Duodenal mucosa (tissue), 2 donors: ENCODE data around the gene SYNDIG1.
A peak's percentile ranks its signal among the peaks of the same experiment; 100 is the strongest.

ENCODE experiments used
- H3K27ac ChIP-seq: one replicate; pipeline ENCODE4 v1.7.0; 2013; ENCODE audit warnings: low read depth, low read length
- H3K27me3 ChIP-seq, 2 donors: one replicate each; pipeline ENCODE4 v1.7.0; 2013; ENCODE audit warnings: low read length in 2 of 2, control low read depth in 1 of 2; ENCODE audit not compliant: insufficient read depth in 2 of 2, control insufficient read depth in 1 of 2
- H3K36me3 ChIP-seq, 2 donors: one replicate each; pipeline ENCODE4 v1.7.0; 2013; ENCODE audit warnings: low read length in 2 of 2, control low read depth in 1 of 2; ENCODE audit not compliant: insufficient read depth in 2 of 2, control insufficient read depth in 1 of 2
- H3K4me1 ChIP-seq, 2 donors: one replicate each; pipeline ENCODE4 v1.7.0; 2013; ENCODE audit warnings: low read length in 2 of 2, control low read depth in 1 of 2; ENCODE audit not compliant: insufficient read depth in 2 of 2, control insufficient read depth in 1 of 2
- H3K4me3 ChIP-seq, 2 donors: one replicate each; pipeline ENCODE4 v1.7.0; 2013; ENCODE audit warnings: low read length in 2 of 2, low read depth in 1 of 2
- H3K9ac ChIP-seq, 2 donors: one replicate each; pipeline ENCODE4 v1.7.0; 2013; ENCODE audit warnings: low read length in 2 of 2, low read depth in 1 of 2
- H3K9me3 ChIP-seq, 2 donors: one replicate each; pipeline ENCODE4 v1.7.0; 2013; ENCODE audit warnings: low read length in 2 of 2, control low read depth in 1 of 2; ENCODE audit not compliant: control insufficient read depth in 1 of 2

Gene SYNDIG1

DNA sequence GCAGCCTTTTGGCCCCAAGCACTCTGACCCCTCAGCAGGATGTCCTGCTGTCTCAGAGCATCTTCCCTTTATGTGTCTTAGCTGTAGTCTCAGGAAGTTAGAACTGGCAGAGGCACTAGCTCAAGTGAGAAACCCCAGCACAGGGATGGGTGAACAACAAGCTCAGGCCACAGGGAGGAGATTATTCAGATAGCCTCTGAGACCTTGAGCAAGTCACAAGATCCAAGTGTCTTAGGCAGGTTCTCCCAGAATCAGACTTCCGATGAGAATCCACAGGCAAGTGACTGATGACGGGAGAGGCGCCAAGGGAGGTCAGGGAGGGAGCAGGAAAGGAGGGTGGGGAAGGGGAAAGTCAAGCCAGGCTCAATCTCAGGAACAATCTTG lies 13.0 kb upstream of the SYNDIG1 start:
- Histone ChIP-seq H3K27me3 (no peaks in the 10 kb centered on the region), H3K4me1 (no peaks in the 10 kb centered on the region), H3K9me3 (no peaks in the 10 kb centered on the region), H3K27ac (no peak overlapping the region), H3K4me3 (no peak overlapping the region), H3K36me3 (no peaks in the 10 kb centered on the region), H3K9ac (no peak overlapping the region)

DNA sequence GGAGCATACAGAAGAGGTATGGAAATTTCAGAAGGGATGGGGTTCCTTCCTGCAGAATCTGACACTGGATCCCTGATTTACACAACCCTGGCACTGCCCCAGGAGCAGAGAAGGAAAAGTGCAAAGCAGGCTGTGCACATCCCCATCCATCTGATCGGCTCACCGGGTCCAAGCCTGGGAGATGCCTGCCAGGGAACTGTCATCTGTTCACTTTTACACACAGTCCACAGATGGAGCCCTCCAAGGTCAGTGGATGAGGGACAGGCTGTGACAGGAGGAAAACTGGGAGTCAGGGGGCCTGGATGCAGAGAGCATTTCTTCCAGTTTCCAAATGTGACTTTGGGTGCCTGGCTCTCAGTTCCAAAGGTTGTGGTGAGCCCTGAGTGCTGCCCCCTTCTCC lies 11.0 kb upstream of the SYNDIG1 start:
- Histone ChIP-seq H3K9ac (no peak overlapping the region), H3K27ac (no peak overlapping the region), H3K9me3 (no peaks in the 10 kb centered on the region), H3K4me1 (no peaks in the 10 kb centered on the region), H3K27me3 (no peaks in the 10 kb centered on the region), H3K36me3 (no peaks in the 10 kb centered on the region), H3K4me3 (no peak overlapping the region)

DNA sequence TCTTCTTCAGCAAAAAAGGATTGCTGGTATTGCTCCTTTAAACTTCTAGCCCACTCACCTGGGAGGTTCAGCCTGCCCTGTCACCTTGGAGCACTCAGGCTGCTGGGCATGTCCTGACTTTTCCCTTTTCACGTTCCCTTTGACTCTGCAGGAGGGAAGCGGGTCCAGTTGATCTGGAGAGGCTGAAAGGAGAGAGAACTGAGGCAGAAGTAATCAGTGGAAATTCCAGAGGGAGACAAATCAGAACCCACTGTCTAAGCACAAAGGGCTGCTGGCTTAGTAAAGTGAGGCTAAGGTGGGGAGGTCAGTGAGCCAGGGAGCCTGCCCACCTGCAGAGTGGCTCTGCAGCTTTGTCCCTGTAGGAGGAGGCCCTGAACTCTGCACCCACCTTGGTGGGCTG lies 9.7 kb upstream of the SYNDIG1 start:
- Histone ChIP-seq H3K27me3 (peaks cover 0 to 3% of the 10 kb centered on the region in 2 donors), H3K4me1 (no peaks in the 10 kb centered on the region), H3K27ac (no peak overlapping the region), H3K36me3 (no peaks in the 10 kb centered on the region), H3K9ac (no peak overlapping the region), H3K9me3 (no peaks in the 10 kb centered on the region), H3K4me3 (no peak overlapping the region)

DNA sequence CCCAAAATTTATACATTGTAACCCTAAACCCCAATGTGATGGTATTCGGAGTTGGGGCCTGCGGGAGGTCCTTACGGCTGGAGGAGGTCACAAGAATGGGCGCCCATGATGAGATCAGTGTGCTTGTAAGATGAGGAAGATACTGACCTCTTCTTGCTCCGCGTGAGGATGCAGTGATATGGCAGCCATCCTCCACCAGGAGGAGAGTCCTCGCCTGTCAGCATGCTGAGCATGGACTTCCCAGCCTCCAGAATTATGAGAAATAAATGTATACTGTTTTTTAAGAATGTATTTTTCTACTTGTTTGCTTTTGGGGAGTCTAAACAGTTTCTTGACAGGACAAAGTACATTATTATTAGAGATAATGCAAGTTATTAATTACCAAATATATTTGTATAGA lies 8.7 kb upstream of the SYNDIG1 start:
- no peaks in the 10 kb centered on the region for H3K9me3 ChIP-seq
- no peaks in the 10 kb centered on the region for H3K4me1 ChIP-seq
- H3K27me3 ChIP-seq = peaks cover 0 to 3% of the 10 kb centered on the region in 2 donors

DNA sequence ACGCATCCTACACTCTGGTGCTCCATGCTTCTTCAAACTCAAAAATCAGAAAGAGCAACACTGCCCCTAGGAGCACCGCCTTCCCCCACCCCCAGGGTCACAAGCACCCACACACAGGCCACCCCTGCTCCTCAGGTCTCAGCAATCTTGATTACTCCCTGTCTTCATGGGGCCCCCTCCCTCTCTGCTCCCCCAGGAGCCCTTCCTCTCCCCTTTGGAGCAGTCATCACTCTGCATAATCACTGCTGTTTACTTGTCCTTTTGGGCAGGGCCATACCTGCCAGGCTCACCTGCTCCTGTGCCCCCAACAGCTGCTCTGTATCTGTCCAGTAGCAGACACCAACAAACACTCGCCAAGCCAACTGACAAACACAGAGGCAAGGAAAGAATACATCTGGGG lies 7.6 kb upstream of the SYNDIG1 start:
- Histone ChIP-seq H3K36me3 (no peaks in the 10 kb centered on the region), H3K27ac (no peak overlapping the region), H3K27me3 (peaks cover 0 to 3% of the 10 kb centered on the region in 2 donors), H3K4me1 (no peaks in the 10 kb centered on the region), H3K9me3 (no peaks in the 10 kb centered on the region), H3K4me3 (no peak overlapping the region), H3K9ac (no peak overlapping the region)

More for the DNA sequence above, 8.7 kb upstream of the SYNDIG1 start:
- no peaks in the 10 kb centered on the region for H3K36me3 ChIP-seq
- H3K9ac ChIP-seq = no peak overlapping the region
- H3K4me3 ChIP-seq = no peak overlapping the region
- H3K27ac ChIP-seq = no peak overlapping the region

DNA sequence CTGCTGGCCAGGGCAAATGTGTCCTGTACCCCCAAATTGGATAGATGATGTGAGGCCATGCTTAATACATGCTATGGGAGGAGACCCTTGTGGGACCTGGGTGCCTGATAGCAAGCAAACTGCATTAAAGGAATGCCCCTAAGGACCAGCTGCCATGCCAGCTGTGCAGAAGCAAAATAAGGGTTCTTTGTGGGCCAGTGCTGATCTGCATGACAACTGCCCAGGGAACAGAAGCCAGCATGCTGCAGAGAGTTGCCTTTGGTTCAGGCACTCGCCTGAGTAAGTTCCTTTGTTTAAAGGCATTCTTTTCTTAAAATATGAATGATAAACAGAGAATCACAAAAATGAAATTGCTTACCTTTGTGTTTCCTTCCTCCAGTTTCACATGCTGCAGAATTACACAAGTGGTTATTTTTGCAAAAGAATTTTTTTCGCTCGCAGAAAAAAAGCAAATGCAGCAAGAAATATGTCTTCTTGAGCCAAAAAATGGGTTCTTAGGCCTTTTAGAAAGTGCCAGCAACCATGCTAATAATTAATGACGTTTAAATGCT lies 6.9 kb upstream of the SYNDIG1 start:
- H3K4me3 ChIP-seq = no peak overlapping the region
- H3K27me3 ChIP-seq = peaks cover 0 to 3% of the 10 kb centered on the region in 2 donors
- no peak overlapping the region for H3K27ac ChIP-seq
- H3K9ac ChIP-seq = no peak overlapping the region
- H3K36me3 ChIP-seq = no peaks in the 10 kb centered on the region
- no peaks in the 10 kb centered on the region for H3K9me3 ChIP-seq
- no peaks in the 10 kb centered on the region for H3K4me1 ChIP-seq

DNA sequence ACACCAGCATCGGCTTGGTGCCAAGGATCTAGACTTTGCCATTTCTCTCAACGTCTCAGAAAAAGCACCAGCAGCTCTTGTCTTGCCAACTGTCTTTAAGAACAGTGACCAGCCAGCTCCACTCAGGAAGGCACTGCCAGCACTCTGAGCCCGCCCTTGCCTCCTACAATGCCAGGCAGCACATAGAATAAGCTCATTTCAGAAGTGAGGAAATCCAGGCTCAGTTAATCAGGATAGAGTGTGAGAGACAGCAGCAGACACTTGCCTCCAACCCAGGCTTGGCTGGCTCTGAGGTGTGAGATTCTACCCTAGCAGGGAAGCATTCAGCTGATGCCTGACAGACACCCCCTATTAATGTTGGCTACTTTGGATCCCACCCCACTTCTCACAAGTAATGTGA lies 4.3 kb upstream of the SYNDIG1 start:
- Histone ChIP-seq H3K9ac (no peak overlapping the region), H3K4me3 (no peak overlapping the region), H3K27ac (no peak overlapping the region), H3K9me3 (no peaks in the 10 kb centered on the region), H3K36me3 (no peaks in the 10 kb centered on the region), H3K27me3 (peaks cover 7 to 18% of the 10 kb centered on the region in 2 donors), H3K4me1 (no peaks in the 10 kb centered on the region)

DNA sequence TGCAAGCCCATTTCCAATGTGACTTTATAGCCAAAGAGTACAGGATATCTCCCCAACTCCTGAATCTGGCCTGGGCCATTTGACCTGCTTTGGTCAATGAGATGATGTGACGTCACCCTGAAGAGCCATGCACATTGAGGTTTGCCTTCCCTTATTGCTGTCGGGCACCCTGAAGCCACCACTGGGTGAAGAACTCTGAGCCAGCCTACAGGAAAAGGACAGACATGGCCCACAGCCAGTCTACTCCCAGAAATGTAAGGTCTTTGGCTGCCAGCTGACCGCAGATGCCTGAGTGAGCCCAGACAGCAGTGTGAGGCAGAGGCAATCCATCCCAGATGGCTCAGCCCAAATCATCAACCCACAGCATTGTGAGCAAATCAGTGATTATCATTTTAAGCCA lies 3.7 kb upstream of the SYNDIG1 start:
- no peak overlapping the region for H3K9ac ChIP-seq
- H3K27me3 ChIP-seq = peaks cover 12 to 24% of the 10 kb centered on the region in 2 donors
- no peaks in the 10 kb centered on the region for H3K36me3 ChIP-seq
- no peaks in the 10 kb centered on the region for H3K9me3 ChIP-seq
- H3K4me1 ChIP-seq = no peaks in the 10 kb centered on the region
- H3K4me3 ChIP-seq = no peak overlapping the region
- no peak overlapping the region for H3K27ac ChIP-seq

DNA sequence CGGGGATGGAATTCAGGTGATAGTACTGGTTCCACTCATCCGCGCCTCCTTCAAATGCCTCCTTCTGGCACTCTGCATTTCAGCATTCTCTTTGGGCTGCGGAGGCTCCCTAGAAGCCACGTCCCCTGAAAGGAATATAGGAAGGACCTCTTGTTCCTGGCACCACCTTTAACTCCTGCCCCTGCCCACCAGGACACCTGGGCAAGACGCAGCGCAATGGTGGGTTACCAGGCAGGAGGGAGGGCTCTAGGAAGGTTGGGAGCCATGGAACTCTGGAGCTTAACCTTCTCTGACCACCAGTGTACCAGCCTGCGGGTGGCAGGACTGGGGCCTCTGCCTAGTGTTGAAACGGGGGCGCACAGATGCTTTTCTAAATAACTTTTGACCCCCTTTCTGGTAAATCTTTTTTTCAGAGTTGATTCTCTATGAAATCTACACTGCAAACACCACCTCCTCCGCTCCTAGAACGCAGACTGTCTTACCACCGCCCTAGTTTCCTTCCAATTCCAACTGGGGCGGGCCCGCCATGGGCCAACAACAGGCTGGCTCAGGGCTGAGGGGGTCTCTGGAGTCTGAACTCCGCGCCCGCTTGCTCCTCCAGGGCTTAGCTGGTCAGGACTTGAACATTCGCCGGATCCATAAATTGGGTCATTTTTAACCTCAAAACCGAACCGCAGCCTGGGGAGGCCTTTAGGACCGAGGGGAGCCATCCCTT lies 871 bp upstream of the SYNDIG1 start:
- no peaks in the 10 kb centered on the region for H3K36me3 ChIP-seq
- no peak overlapping the region for H3K4me3 ChIP-seq
- H3K27ac ChIP-seq = no peak overlapping the region
- H3K9me3 ChIP-seq = no peaks in the 10 kb centered on the region
- H3K9ac ChIP-seq = no peak overlapping the region
- H3K27me3 ChIP-seq = peaks cover 15 to 33% of the 10 kb centered on the region in 2 donors
- no peaks in the 10 kb centered on the region for H3K4me1 ChIP-seq

DNA sequence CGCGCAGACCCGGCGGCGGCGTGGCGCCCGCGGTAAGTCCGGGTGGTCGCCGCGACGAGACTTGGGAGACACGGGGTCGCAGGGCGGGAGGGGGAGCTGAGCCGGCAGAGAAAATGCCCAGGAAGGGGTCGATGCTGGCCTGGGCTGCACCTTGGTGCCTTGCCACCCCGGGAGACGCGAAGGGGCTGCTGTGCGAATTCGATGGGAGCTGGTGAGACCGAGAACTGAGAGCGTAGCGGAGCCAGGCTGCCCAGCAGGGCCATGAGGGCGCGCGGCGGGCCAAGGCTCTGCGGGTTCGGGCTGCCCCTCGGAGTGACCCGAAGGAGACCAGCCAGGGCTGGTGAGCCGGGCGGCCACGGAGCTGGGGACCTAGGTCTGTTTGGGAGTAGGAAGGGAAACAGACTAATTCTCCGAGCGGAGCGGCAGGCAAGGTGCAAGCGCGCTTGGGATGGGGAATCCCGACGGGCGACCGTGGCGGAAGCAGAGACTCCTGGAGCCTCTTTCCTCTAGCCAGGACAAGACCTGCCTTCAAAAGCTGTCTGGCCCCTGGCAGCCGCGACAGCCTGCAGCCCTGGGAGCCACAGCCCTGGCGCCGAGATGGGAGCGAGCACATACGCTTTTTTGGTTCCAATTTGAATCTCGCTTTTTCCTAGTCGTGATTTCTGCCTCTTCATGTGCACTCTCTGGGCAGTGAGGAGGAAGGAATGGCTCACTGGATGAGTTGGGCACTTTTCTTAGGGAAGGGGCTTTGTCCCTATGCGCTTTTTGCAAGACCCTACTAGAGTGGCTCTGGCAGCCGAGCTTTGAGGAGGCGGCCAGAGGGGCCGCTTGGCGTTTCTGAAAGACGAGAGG lies 691 bp downstream of the SYNDIG1 start:
- H3K9ac ChIP-seq = no peak overlapping the region
- H3K36me3 ChIP-seq = no peaks in the 10 kb centered on the region
- H3K4me3 ChIP-seq = peak overlapping the region; percentile 33 to 51
- no peaks in the 10 kb centered on the region for H3K9me3 ChIP-seq
- no peaks in the 10 kb centered on the region for H3K4me1 ChIP-seq
- no peak overlapping the region for H3K27ac ChIP-seq
- peaks cover 13 to 33% of the 10 kb centered on the region in 2 donors for H3K27me3 ChIP-seq
